Panc1 (cell line): ENCODE measurements around the gene OR10G8. TPM values are rescaled to one million over a fixed set of nuclear protein-coding genes. Genes with fewer than 3 reads are reported as not detected.

Experiments
- ATAC-seq: fragments of 200-7000 bp; cut with Tn5 transposase; 2 replicates; pipeline ENCODE4 v1.9.1; 2020; ENCODE audit warnings: mild to moderate bottlenecking, moderate library complexity
- BruUV-seq: library from RNA; stranded (reverse); fragments of 400-500 nt; replicated peaks from 2 replicates; lab custom pipeline; 2021; lab: Mats Ljungman, UMichigan
- CTCF ChIA-PET: fragments of 300-600 bp; sonication (Branson Sonifier 250); formaldehyde crosslinking; loops from one replicate; lab custom pipeline; 2022; ENCODE audit warnings: antibody characterized with exemption; lab: Charles Lee
- POLR2A ChIA-PET: fragments of 300-600 bp; sonication (Branson Sonifier 250); formaldehyde crosslinking; loops from one replicate; lab custom pipeline; 2022; ENCODE audit warnings: antibody characterized with exemption; lab: Charles Lee
- DNase-seq: peaks from one replicate; pipeline ENCODE4 v3.0.0-alpha.2; 2010; ENCODE audit warnings: low read depth, low spot score
- H3K27ac ChIP-seq: 2 replicates; pipeline ENCODE4 v1.5.1; 2011; ENCODE audit warnings: mild to moderate bottlenecking, low read length, inconsistent platforms
- H3K27me3 ChIP-seq: fragments of 200-500 bp; sonication (Bioruptor generic); 2 replicates; pipeline ENCODE4 v1.6.0; 2014; ENCODE audit warnings: low read length, inconsistent platforms; ENCODE audit not compliant: control insufficient read depth, insufficient read depth
- H3K36me3 ChIP-seq: fragments of 200-500 bp; sonication (Bioruptor generic); 2 replicates; pipeline ENCODE4 v1.5.1; 2014; ENCODE audit warnings: inconsistent platforms, mild to moderate bottlenecking, low read length, moderate library complexity; ENCODE audit not compliant: control insufficient read depth, insufficient read depth
- H3K4me1 ChIP-seq: 2 replicates; pipeline ENCODE4 v1.5.1; 2011; ENCODE audit warnings: inconsistent platforms, mild to moderate bottlenecking, low read length, moderate library complexity; ENCODE audit not compliant: control insufficient read depth, insufficient read depth
- H3K4me3 ChIP-seq, 2 experiments: 2 replicates each; pipeline ENCODE4 v1.5.1; 2011 to 2012; ENCODE audit warnings: low read depth in 2 of 2, low read length in 2 of 2, mild to moderate bottlenecking in 2 of 2, inconsistent platforms in 1 of 2, moderate library complexity in 1 of 2
- H3K9me3 ChIP-seq: fragments of 200-500 bp; sonication (Bioruptor generic); 2 replicates; pipeline ENCODE4 v1.5.1; 2014; ENCODE audit warnings: low read depth, mild to moderate bottlenecking, inconsistent platforms, low read length, moderate library complexity; ENCODE audit not compliant: control insufficient read depth, insufficient read depth
- CTCF ChIP-seq: fragments of 450-650 bp; IDR thresholded peaks from 2 replicates; pipeline ENCODE4 v1.5.1; 2017; ENCODE audit warnings: mild to moderate bottlenecking
- REST ChIP-seq, 2 experiments: IDR thresholded peaks; 2 replicates each; pipeline ENCODE4 v1.6.1; 2011 to 2012; ENCODE audit warnings: low read depth in 2 of 2, control low read depth in 1 of 2, low read length in 1 of 2, mild to moderate bottlenecking in 1 of 2, moderate library complexity in 1 of 2; ENCODE audit not compliant: insufficient read depth in 1 of 2
- SIN3A ChIP-seq: IDR thresholded peaks from 2 replicates; pipeline ENCODE4 v1.6.1; 2012; ENCODE audit warnings: low read depth, mild to moderate bottlenecking, low read length, moderate library complexity, borderline replicate concordance; ENCODE audit not compliant: insufficient read depth
- TCF7L2 ChIP-seq: IDR thresholded peaks from 2 replicates; pipeline ENCODE4 v1.6.1; 2011; ENCODE audit warnings: mild to moderate bottlenecking, low read depth, low read length, inconsistent platforms
- in situ Hi-C: cut with HindIII; loops from 2 replicates; pipeline ENCODE4 v1.10.0; 2016; ENCODE audit warnings: low sequenced_read_pairs, low pct_unique_long_range_greater_than_20kb
- intact Hi-C: fragments of 100-400 bp; cut with micrococcal nuclease; formaldehyde crosslinking; loops from one replicate; pipeline ENCODE4 v1.10.0; 2022; ENCODE audit not compliant: unreplicated experiment
- total RNA-seq: library from RNA; stranded (reverse); gene quantifications from one replicate; pipeline ENCODE4 v1.2.1, GENCODE V29; 2021; ENCODE audit not compliant: unreplicated experiment

OR10G8 gene
- total RNA-seq, 1 experiment from 2014 or later = not detected

- intact Hi-C loops (no loop called here), in situ Hi-C loops (no loop called here)
- DNase-seq = no peak
- Histone ChIP-seq H3K9me3 (no peaks in the 10 kb centered on the region), H3K4me1 (no peaks in the 10 kb centered on the region), H3K27ac (no peak overlapping the region), H3K36me3 (no peaks in the 10 kb centered on the region), H3K27me3 (peaks cover 9% of the 10 kb centered on the region), H3K4me3 (no peak overlapping the region)
- CTCF ChIA-PET = interaction anchor here (1.0 kb wide), 1 partner anchor 517 kb away, joined by 3 read pairs; no protein-coding TSS in a partner anchor
- POLR2A ChIA-PET = no interaction called here
- no TSS peak for BruUV-seq
- TF ChIP-seq SIN3A (no peak), REST (IDR thresholded peaks at IDR 0.05; ENCODE audit: insufficient read depth in 1 of 2, low read depth in 2 of 2, low read length in 1 of 2) (no peak), TCF7L2 (no peak), CTCF (no peak)
- ATAC-seq = no peak
Observed at GRCh38 chr11:124068601-124069110, 42.1 kb downstream of the OR10G8 start.

- Histone ChIP-seq H3K4me3 (peak overlapping the region in 1 of 2 experiments; percentile 38; a peak in 3 of 4 replicates), H3K4me1 (no peaks in the 10 kb centered on the region), H3K36me3 (no peaks in the 10 kb centered on the region), H3K27ac (no peak overlapping the region), H3K9me3 (no peaks in the 10 kb centered on the region), H3K27me3 (peaks cover 11% of the 10 kb centered on the region)
- no peak for TF ChIP-seq REST (IDR thresholded peaks at IDR 0.05; ENCODE audit: insufficient read depth in 1 of 2, low read depth in 2 of 2, low read length in 1 of 2)
- no peak for TF ChIP-seq TCF7L2
- peak; percentile 88 for TF ChIP-seq CTCF
- peak; percentile 95 for ATAC-seq
- no peak for DNase-seq
- in situ Hi-C loops = no loop called here
- POLR2A ChIA-PET = no interaction called here
- BruUV-seq = no TSS peak
- CTCF ChIA-PET = interaction anchor here (0.5 to 1.0 kb wide), 2 partner anchors 516 to 852 kb away, joined by 3 to 7 read pairs; no protein-coding TSS in a partner anchor
- intact Hi-C loops = loop anchor here (2.0 to 10.0 kb wide), 3 partner anchors 125 to 518 kb away; partner anchors contain the start of gene OR8D2
Observed at GRCh38 chr11:124069429-124070401, 43.1 kb downstream of the OR10G8 start.
